HEK293 (cell line): ENCODE results near the gene RIMS1.

Experiments
- BCL11A ChIP-seq: fragments of 450-650 bp; formaldehyde crosslinking; IDR thresholded peaks from 2 replicates; pipeline ENCODE4 v1.5.1; 2016; ENCODE audit warnings: low read depth, missing biosample characterization, missing genetic modification characterization
- EGR2 ChIP-seq: fragments of 450-650 bp; formaldehyde crosslinking; IDR thresholded peaks from 2 replicates; pipeline ENCODE4 v1.5.1; 2016; ENCODE audit warnings: low read depth, missing biosample characterization, missing genetic modification characterization
- GLI4 ChIP-seq: fragments of 450-650 bp; formaldehyde crosslinking; IDR thresholded peaks from 2 replicates; pipeline ENCODE4 v1.5.1; 2016; ENCODE audit warnings: missing biosample characterization, missing genetic modification characterization
- SETDB1 ChIP-seq: IDR thresholded peaks from one replicate; pipeline ENCODE4 v1.6.1; 2017; ENCODE audit warnings: mild to moderate bottlenecking, low read length, moderate library complexity, mixed read lengths; ENCODE audit not compliant: insufficient read length
- ZNF350 ChIP-seq: fragments of 450-650 bp; formaldehyde crosslinking; IDR thresholded peaks from 2 replicates; pipeline ENCODE4 v1.5.0; 2017; ENCODE audit warnings: missing biosample characterization, mild to moderate bottlenecking, missing genetic modification characterization
- TF ChIP-seq, protein P1 (sequence below): fragments of 450-650 bp; formaldehyde crosslinking; IDR thresholded peaks from 2 replicates; pipeline ENCODE4 v1.5.1; 2016; ENCODE audit warnings: missing biosample characterization, missing genetic modification characterization, borderline replicate concordance
- TF ChIP-seq, protein P2 (sequence below): fragments of 450-650 bp; formaldehyde crosslinking; IDR thresholded peaks from 2 replicates; pipeline ENCODE4 v1.5.1; 2016; ENCODE audit warnings: missing biosample characterization, missing genetic modification characterization

DNA sequence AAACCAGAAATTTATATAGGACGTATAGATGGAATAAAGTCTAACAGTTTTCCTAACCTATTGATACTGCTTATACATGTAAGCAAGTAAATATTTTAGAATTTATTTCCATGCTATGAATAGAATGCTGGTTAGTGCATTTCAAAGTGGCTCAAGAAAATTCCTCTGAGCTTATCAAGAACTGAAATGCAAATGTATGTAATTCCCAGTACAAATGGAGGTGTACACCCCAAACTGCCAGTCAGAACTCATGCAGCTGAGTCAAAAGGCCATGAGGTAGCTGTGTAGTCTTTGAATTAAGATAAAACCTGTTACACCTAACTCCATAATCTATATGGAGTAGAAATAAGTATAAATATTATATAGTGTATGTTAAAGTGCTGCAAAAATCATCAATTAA, 503.3 kb downstream of the RIMS1 start:
- TF ChIP-seq ZNF350 (tag by site-specific recombination): no peak
- no peak for TF ChIP-seq GLI4 (tag by site-specific recombination)
- TF ChIP-seq, protein P1, sequence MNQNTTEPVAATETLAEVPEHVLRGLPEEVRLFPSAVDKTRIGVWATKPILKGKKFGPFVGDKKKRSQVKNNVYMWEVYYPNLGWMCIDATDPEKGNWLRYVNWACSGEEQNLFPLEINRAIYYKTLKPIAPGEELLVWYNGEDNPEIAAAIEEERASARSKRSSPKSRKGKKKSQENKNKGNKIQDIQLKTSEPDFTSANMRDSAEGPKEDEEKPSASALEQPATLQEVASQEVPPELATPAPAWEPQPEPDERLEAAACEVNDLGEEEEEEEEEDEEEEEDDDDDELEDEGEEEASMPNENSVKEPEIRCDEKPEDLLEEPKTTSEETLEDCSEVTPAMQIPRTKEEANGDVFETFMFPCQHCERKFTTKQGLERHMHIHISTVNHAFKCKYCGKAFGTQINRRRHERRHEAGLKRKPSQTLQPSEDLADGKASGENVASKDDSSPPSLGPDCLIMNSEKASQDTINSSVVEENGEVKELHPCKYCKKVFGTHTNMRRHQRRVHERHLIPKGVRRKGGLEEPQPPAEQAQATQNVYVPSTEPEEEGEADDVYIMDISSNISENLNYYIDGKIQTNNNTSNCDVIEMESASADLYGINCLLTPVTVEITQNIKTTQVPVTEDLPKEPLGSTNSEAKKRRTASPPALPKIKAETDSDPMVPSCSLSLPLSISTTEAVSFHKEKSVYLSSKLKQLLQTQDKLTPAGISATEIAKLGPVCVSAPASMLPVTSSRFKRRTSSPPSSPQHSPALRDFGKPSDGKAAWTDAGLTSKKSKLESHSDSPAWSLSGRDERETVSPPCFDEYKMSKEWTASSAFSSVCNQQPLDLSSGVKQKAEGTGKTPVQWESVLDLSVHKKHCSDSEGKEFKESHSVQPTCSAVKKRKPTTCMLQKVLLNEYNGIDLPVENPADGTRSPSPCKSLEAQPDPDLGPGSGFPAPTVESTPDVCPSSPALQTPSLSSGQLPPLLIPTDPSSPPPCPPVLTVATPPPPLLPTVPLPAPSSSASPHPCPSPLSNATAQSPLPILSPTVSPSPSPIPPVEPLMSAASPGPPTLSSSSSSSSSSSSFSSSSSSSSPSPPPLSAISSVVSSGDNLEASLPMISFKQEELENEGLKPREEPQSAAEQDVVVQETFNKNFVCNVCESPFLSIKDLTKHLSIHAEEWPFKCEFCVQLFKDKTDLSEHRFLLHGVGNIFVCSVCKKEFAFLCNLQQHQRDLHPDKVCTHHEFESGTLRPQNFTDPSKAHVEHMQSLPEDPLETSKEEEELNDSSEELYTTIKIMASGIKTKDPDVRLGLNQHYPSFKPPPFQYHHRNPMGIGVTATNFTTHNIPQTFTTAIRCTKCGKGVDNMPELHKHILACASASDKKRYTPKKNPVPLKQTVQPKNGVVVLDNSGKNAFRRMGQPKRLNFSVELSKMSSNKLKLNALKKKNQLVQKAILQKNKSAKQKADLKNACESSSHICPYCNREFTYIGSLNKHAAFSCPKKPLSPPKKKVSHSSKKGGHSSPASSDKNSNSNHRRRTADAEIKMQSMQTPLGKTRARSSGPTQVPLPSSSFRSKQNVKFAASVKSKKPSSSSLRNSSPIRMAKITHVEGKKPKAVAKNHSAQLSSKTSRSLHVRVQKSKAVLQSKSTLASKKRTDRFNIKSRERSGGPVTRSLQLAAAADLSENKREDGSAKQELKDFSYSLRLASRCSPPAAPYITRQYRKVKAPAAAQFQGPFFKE (tag by site-specific recombination): no peak
- TF ChIP-seq SETDB1: no peak
- TF ChIP-seq, protein P2, sequence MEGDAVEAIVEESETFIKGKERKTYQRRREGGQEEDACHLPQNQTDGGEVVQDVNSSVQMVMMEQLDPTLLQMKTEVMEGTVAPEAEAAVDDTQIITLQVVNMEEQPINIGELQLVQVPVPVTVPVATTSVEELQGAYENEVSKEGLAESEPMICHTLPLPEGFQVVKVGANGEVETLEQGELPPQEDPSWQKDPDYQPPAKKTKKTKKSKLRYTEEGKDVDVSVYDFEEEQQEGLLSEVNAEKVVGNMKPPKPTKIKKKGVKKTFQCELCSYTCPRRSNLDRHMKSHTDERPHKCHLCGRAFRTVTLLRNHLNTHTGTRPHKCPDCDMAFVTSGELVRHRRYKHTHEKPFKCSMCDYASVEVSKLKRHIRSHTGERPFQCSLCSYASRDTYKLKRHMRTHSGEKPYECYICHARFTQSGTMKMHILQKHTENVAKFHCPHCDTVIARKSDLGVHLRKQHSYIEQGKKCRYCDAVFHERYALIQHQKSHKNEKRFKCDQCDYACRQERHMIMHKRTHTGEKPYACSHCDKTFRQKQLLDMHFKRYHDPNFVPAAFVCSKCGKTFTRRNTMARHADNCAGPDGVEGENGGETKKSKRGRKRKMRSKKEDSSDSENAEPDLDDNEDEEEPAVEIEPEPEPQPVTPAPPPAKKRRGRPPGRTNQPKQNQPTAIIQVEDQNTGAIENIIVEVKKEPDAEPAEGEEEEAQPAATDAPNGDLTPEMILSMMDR (tag by site-specific recombination): no peak
- no peak for TF ChIP-seq EGR2 (tag by site-specific recombination)
- no peak for TF ChIP-seq BCL11A (tag by site-specific recombination)
